Common myeloid progenitor, CD34-positive (primary cell): ENCODE data around the gene ASS1. TPM values are rescaled to one million over a fixed set of nuclear protein-coding genes. Genes with fewer than 3 reads are reported as not detected.

ENCODE experiments used
- CTCF ChIA-PET: fragments of 350-600 bp; sonication (Branson Sonifier 250); formaldehyde crosslinking; loops from one replicate; lab custom pipeline; 2021; ENCODE audit warnings: antibody characterized with exemption; lab: Charles Lee
- POLR2A ChIA-PET: fragments of 350-600 bp; sonication (Branson Sonifier 250); formaldehyde crosslinking; loops from one replicate; lab custom pipeline; 2021; ENCODE audit warnings: antibody characterized with exemption; lab: Charles Lee
- DNase-seq, 3 donors: peaks; one replicate each; pipeline versions ENCODE4 v3.0.0 to v3.0.0-alpha.2; 2013
- H3K27ac ChIP-seq, 2 experiments: 1 replicate in 1 of 2; 2 replicates in 1 of 2; pipeline ENCODE4 v1.7.0; 2013; ENCODE audit warnings: inconsistent platforms in 2 of 2, low read length in 2 of 2, mild to moderate bottlenecking in 2 of 2, low read depth in 1 of 2, moderate library complexity in 1 of 2; ENCODE audit not compliant: severe bottlenecking in 2 of 2, insufficient read depth in 1 of 2, poor library complexity in 1 of 2
- H3K27me3 ChIP-seq, 5 experiments: replicated peaks in 2 of 5; 1 replicate in 3 of 5; 2 replicates in 2 of 5; pipeline versions ENCODE4 v1.6.1 to v1.7.0; 2013; ENCODE audit warnings: low read length in 4 of 5, mild to moderate bottlenecking in 2 of 5, moderate library complexity in 2 of 5, inconsistent platforms in 1 of 5; ENCODE audit not compliant: insufficient read depth in 5 of 5, control insufficient read depth in 4 of 5
- H3K36me3 ChIP-seq, 4 experiments: 1 replicate in 2 of 4; 2 replicates in 2 of 4; pipeline versions ENCODE4 v1.6.1 to v1.7.0; 2013; ENCODE audit warnings: low read length in 3 of 4, control low read depth in 1 of 4, mild to moderate bottlenecking in 1 of 4; ENCODE audit not compliant: control insufficient read depth in 4 of 4, insufficient read depth in 4 of 4
- H3K4me1 ChIP-seq, 4 experiments: 1 replicate in 3 of 4; 2 replicates in 1 of 4; pipeline versions ENCODE4 v1.6.1 to v1.7.1; 2013; ENCODE audit warnings: low read length in 3 of 4, mild to moderate bottlenecking in 3 of 4, control low read depth in 1 of 4, inconsistent platforms in 1 of 4, moderate library complexity in 1 of 4; ENCODE audit not compliant: control insufficient read depth in 4 of 4, insufficient read depth in 4 of 4; ENCODE audit errors: control extremely low read depth in 1 of 4
- H3K4me3 ChIP-seq, 7 experiments: 1 replicate in 4 of 7; 2 replicates in 3 of 7; pipeline versions ENCODE4 v1.5.1 to v1.7.0; 2013; ENCODE audit warnings: mild to moderate bottlenecking in 7 of 7, low read length in 6 of 7, moderate library complexity in 6 of 7, inconsistent platforms in 2 of 7, low read depth in 2 of 7, control low read depth in 1 of 7; ENCODE audit not compliant: insufficient read depth in 4 of 7, control insufficient read depth in 1 of 7; ENCODE audit errors: extremely low read depth in 1 of 7
- H3K9me3 ChIP-seq, 5 experiments: 1 replicate in 4 of 5; 2 replicates in 1 of 5; pipeline versions ENCODE4 v1.6.1 to v1.7.1; 2013; ENCODE audit warnings: low read length in 4 of 5, mild to moderate bottlenecking in 2 of 5, inconsistent platforms in 1 of 5, low read depth in 1 of 5, moderate library complexity in 1 of 5; ENCODE audit not compliant: control insufficient read depth in 4 of 5, insufficient read depth in 2 of 5; ENCODE audit errors: control extremely low read depth in 1 of 5
- WGBS: methylation state at CpG from one replicate; pipeline ENCODE4 v1.1.5; 2013; ENCODE audit not compliant: insufficient coverage; 5-methylcytosine and 5-hydroxymethylcytosine counted together
- polyA plus RNA-seq: library from polyadenylated mRNA; unstranded; fragments of 120-200 nt; gene quantifications from one replicate; pipeline ENCODE4 v1.2.1, GENCODE V29; 2013

ASS1 gene
- polyA plus RNA-seq, result 0.08 TPM

- under 1% methylated on average over 52 of the region's 66 CpGs for WGBS
- Histone ChIP-seq H3K36me3 (no peaks in the 10 kb centered on the region), H3K4me1 (peaks cover 0 to 13% (median 11%) of the 10 kb centered on the region in 4 experiments), H3K4me3 (peak within 1 kb of the TSS; percentile 33 to 70 (median 46)), H3K27ac (no peak within 1 kb of the TSS), H3K27me3 (peaks cover 2 to 65% (median 18%) of the 10 kb centered on the region in 5 experiments), H3K9me3 (peaks cover 3 to 13% (median 6%) of the 10 kb centered on the region in 5 experiments)
- peak; percentile 33 to 71 (median 50) for DNase-seq
- ChIA-PET CTCF (interaction anchor here (0.6 kb wide), 1 partner anchor 262 kb away, joined by 3 read pairs; no protein-coding TSS in a partner anchor), POLR2A (no interaction called here)
Measured at GRCh38 chr9:130444565-130445221, at the start of gene ASS1. ASS1 (plus strand) TSS chr9:130444961; CDS start chr9:130452229, 7,268 bp downstream.

- POLR2A ChIA-PET, result no interaction called here
- no peaks in the 10 kb centered on the region for H3K36me3 ChIP-seq
- H3K4me1 ChIP-seq, result no peaks in the 10 kb centered on the region
- H3K27me3 ChIP-seq, result peaks cover 0 to 4% (median 0%) of the 10 kb centered on the region in 5 experiments
- H3K27ac ChIP-seq, result no peak overlapping the region
- no peak overlapping the region for H3K4me3 ChIP-seq
- no peak for DNase-seq
- no peaks in the 10 kb centered on the region for H3K9me3 ChIP-seq
- 98% methylated on average over 19 of the region's 26 CpGs for WGBS
- CTCF ChIA-PET, result no interaction called here
Measured at GRCh38 chr9:130395810-130396435, 48.8 kb upstream of the ASS1 start.

GRCh38 chr9:130396581-130396980 is 48.2 kb upstream of the ASS1 start:
- 100% methylated on average over 3 of the region's 4 CpGs for WGBS
- ChIA-PET POLR2A (interaction anchor here (0.7 kb wide), 1 partner anchor 598 kb away, joined by 4 read pairs; no protein-coding TSS in a partner anchor), CTCF (no interaction called here)

GRCh38 chr9:130398487-130399240 is 46.1 kb upstream of the ASS1 start:
- POLR2A ChIA-PET, result interaction anchor here (0.7 kb wide), 1 partner anchor 270 kb away, joined by 3 read pairs; no protein-coding TSS in a partner anchor
- DNase-seq, result no peak
- CTCF ChIA-PET, result interaction anchor here (1.1 kb wide), 1 partner anchor 45 kb away, joined by 3 read pairs; no protein-coding TSS in a partner anchor
- Histone ChIP-seq H3K4me3 (no peak overlapping the region), H3K27me3 (peaks cover 0 to 4% (median 0%) of the 10 kb centered on the region in 5 experiments), H3K36me3 (no peaks in the 10 kb centered on the region), H3K9me3 (no peaks in the 10 kb centered on the region), H3K4me1 (no peaks in the 10 kb centered on the region), H3K27ac (no peak overlapping the region)
- 100% methylated on average over 10 of the region's 17 CpGs for WGBS

More at GRCh38 chr9:130396581-130396980, 48.2 kb upstream of the ASS1 start:
- Histone ChIP-seq H3K9me3 (no peaks in the 10 kb centered on the region), H3K27me3 (peaks cover 0 to 4% (median 0%) of the 10 kb centered on the region in 5 experiments), H3K4me1 (no peaks in the 10 kb centered on the region), H3K36me3 (no peaks in the 10 kb centered on the region), H3K4me3 (no peak overlapping the region), H3K27ac (no peak overlapping the region)
- DNase-seq, result no peak

- POLR2A ChIA-PET, result no interaction called here
- 88% methylated on average over 7 of the region's 8 CpGs for WGBS
- CTCF ChIA-PET, result interaction anchor here (1.1 kb wide), 1 partner anchor 46 kb away, joined by 3 read pairs; no protein-coding TSS in a partner anchor
- Histone ChIP-seq H3K9me3 (no peaks in the 10 kb centered on the region), H3K4me3 (no peak overlapping the region), H3K27me3 (peaks cover 0 to 4% (median 0%) of the 10 kb centered on the region in 5 experiments), H3K27ac (no peak overlapping the region), H3K4me1 (no peaks in the 10 kb centered on the region), H3K36me3 (no peaks in the 10 kb centered on the region)
- no peak for DNase-seq
Measured at GRCh38 chr9:130399768-130400167, 45.0 kb upstream of the ASS1 start.

- ChIA-PET POLR2A (no interaction called here), CTCF (no interaction called here)
- Histone ChIP-seq H3K4me1 (no peaks in the 10 kb centered on the region), H3K36me3 (no peaks in the 10 kb centered on the region), H3K9me3 (no peaks in the 10 kb centered on the region), H3K27me3 (peaks cover 0 to 4% (median 0%) of the 10 kb centered on the region in 5 experiments), H3K27ac (no peak overlapping the region), H3K4me3 (no peak overlapping the region)
- 94% methylated on average over 8 of the region's 8 CpGs for WGBS
- DNase-seq, result no peak
Measured at GRCh38 chr9:130400870-130401269, 43.9 kb upstream of the ASS1 start.
